ENCODE results near the gene NXT1. TPM values are rescaled to one million over a fixed set of nuclear protein-coding genes. Genes with fewer than 3 reads are reported as not detected.

The NXT1 gene
- total and polyA plus RNA-seq, 2 donors (not counting 1 experiment from before 2014, with no cell fraction given), result 21.4 to 147 TPM

DNA sequence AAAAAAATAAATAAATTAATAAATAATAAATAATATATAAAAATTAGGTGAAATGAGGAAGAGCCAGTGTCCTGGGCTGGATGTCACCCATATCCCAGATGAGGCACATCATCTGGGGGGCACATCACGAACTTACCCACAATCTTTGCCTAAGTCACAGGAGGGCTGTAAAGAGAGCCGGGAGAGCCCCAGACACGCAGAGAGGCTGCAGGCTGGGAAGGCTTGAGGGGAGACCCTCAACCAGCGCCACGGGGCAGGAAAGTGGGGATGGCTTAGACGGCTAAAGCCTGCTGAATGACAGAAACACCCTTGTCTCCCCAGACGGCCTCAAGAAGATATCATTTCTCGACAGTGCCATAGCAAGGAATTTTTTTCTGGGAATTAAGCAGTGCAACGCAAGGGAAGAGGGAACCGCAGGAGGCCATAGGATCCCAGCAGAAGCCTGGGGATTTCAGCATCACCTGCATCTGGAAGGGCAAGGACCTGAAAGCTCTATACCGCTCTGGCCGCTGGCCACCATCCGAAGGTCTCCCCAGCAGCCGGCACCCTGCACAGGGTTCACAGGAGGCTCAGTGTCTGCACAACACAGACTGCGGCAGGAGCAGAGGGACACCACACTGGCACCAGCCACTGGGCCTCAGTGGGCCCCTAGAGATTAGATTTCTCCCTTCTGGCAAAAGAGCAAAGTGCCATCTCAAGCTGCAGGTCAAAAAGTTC lies 22.8 kb upstream of the NXT1 start:
- H2AFZ ChIP-seq (ENCODE audit: insufficient read depth, low read depth, low read length, poor library complexity, severe bottlenecking), result no peak overlapping the region
- H3K4me3 ChIP-seq (ENCODE audit: control extremely low read depth in 1 of 5, extremely low read depth in 1 of 5, insufficient read depth in 1 of 5, low read depth in 2 of 5, low read length in 4 of 5), result no peak overlapping the region
- no peak for TF ChIP-seq EZH2 (IDR thresholded peaks at IDR 0.05; ENCODE audit: borderline replicate concordance, insufficient read depth, low read depth, low read length, poor library complexity, severe bottlenecking)
- TF ChIP-seq, protein P1, sequence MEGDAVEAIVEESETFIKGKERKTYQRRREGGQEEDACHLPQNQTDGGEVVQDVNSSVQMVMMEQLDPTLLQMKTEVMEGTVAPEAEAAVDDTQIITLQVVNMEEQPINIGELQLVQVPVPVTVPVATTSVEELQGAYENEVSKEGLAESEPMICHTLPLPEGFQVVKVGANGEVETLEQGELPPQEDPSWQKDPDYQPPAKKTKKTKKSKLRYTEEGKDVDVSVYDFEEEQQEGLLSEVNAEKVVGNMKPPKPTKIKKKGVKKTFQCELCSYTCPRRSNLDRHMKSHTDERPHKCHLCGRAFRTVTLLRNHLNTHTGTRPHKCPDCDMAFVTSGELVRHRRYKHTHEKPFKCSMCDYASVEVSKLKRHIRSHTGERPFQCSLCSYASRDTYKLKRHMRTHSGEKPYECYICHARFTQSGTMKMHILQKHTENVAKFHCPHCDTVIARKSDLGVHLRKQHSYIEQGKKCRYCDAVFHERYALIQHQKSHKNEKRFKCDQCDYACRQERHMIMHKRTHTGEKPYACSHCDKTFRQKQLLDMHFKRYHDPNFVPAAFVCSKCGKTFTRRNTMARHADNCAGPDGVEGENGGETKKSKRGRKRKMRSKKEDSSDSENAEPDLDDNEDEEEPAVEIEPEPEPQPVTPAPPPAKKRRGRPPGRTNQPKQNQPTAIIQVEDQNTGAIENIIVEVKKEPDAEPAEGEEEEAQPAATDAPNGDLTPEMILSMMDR (IDR thresholded peaks at IDR 0.05), result no peak
- peaks cover 6 to 9% of the 10 kb centered on the region in 2 donors for H3K4me1 ChIP-seq (ENCODE audit: control insufficient read depth in 2 of 2, insufficient read depth in 2 of 2, low read length in 2 of 2)
- Mint-ChIP-seq H3K9me3 (ENCODE audit: insufficient read depth) (no peaks in the 10 kb centered on the region), H3K4me1 (peaks cover 15% of the 10 kb centered on the region), H3K4me3 (no peak overlapping the region), H3K27ac (no peak overlapping the region), H3K27me3 (no peaks in the 10 kb centered on the region)
- ChIA-PET POLR2A (no interaction called here), CTCF (no interaction called here)
- no peak for ATAC-seq (ENCODE audit: low read depth)
- H3K9me3 ChIP-seq (ENCODE audit: control extremely low read depth in 1 of 3, control insufficient read depth in 2 of 3, insufficient read depth in 1 of 3, low read length in 2 of 3), result no peaks in the 10 kb centered on the region
- WGBS (ENCODE audit: insufficient coverage), result 95% methylated on average over 14 of the region's 15 CpGs
- H3K27ac ChIP-seq (ENCODE audit: low read length in 2 of 2), result no peak overlapping the region
- H3K9ac ChIP-seq (ENCODE audit: low read length), result no peak overlapping the region
- H3K27me3 ChIP-seq (replicated peaks in 1 of 4; ENCODE audit: control extremely low read depth in 1 of 4, control insufficient read depth in 3 of 4, insufficient read depth in 4 of 4, low read length in 3 of 4), result no peaks in the 10 kb centered on the region
- no peaks in the 10 kb centered on the region for H3K36me3 ChIP-seq (replicated peaks in 1 of 2; ENCODE audit: control extremely low read depth in 1 of 2, control insufficient read depth in 1 of 2, extremely low read depth in 1 of 2, insufficient read depth in 2 of 2, low read length in 1 of 2)
- no peaks in the 10 kb centered on the region for H4K20me1 ChIP-seq (ENCODE audit: control insufficient read depth, insufficient read depth, low read length, poor library complexity, severe bottlenecking)
- H3K79me2 ChIP-seq (ENCODE audit: control insufficient read depth, insufficient read depth, low read length), result no peaks in the 10 kb centered on the region
- no peak overlapping the region for H3K4me2 ChIP-seq (replicated peaks; ENCODE audit: low read depth, low read length, poor library complexity, severe bottlenecking)
- DNase-seq, result no peak
- intact Hi-C loops (cut with micrococcal nuclease), result no loop called here

DNA sequence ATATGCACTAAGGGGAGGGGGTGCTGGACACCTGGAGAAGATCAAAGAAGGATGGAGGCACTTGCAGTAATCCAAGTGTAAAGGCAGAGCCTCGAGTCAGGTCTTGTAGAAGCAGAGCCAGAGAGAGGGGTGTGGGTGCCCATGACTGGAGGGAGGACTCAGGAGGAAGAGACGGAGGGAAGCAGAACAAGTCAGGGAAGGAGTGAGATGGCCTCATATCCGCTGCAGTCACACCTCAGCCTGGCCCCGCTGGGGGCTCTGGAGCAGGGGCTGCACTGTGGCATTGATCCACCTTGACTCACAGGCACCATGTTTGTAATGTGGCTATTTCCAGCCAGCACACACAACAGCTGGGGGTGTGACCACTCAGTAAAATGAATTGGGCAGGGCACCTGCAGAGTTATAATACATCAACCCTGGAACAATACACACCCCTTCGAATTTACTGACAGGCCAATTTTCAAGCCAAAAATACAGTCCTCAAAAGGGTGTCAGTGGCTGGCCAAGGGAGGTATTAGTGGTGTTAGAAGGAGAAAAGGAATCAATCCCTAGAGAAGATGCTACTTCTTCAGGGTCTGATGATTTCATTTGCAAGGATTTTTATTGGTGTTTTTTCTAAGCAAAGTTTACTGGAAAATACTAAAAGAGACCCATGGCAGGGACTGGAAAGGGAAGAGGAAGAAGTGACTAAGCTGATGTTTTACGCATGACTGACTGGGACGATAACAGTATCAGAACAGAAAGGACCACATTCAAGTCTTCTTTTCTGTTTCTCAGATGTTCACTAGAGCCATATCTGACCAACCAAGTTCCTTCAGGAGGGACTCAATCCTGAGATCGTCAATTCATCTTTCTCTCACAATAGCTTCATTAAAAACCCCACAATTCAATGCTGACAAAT lies 18.9 kb upstream of the NXT1 start:
- Histone ChIP-seq H3K27me3 (replicated peaks in 1 of 4; ENCODE audit: control extremely low read depth in 1 of 4, control insufficient read depth in 3 of 4, insufficient read depth in 4 of 4, low read length in 3 of 4) (no peaks in the 10 kb centered on the region), H3K4me3 (ENCODE audit: control extremely low read depth in 1 of 5, extremely low read depth in 1 of 5, insufficient read depth in 1 of 5, low read depth in 2 of 5, low read length in 4 of 5) (no peak overlapping the region), H3K36me3 (replicated peaks in 1 of 2; ENCODE audit: control extremely low read depth in 1 of 2, control insufficient read depth in 1 of 2, extremely low read depth in 1 of 2, insufficient read depth in 2 of 2, low read length in 1 of 2) (no peaks in the 10 kb centered on the region), H3K79me2 (ENCODE audit: control insufficient read depth, insufficient read depth, low read length) (no peaks in the 10 kb centered on the region), H3K4me1 (ENCODE audit: control insufficient read depth in 2 of 2, insufficient read depth in 2 of 2, low read length in 2 of 2) (peaks cover 11 to 12% of the 10 kb centered on the region in 2 donors), H3K4me2 (replicated peaks; ENCODE audit: low read depth, low read length, poor library complexity, severe bottlenecking) (peak overlapping the region; percentile 7), H2AFZ (ENCODE audit: insufficient read depth, low read depth, low read length, poor library complexity, severe bottlenecking) (no peak overlapping the region), H3K9me3 (ENCODE audit: control extremely low read depth in 1 of 3, control insufficient read depth in 2 of 3, insufficient read depth in 1 of 3, low read length in 2 of 3) (no peaks in the 10 kb centered on the region), H3K27ac (ENCODE audit: low read length in 2 of 2) (no peak overlapping the region), H3K9ac (ENCODE audit: low read length) (no peak overlapping the region), H4K20me1 (ENCODE audit: control insufficient read depth, insufficient read depth, low read length, poor library complexity, severe bottlenecking) (no peaks in the 10 kb centered on the region)
- no peak for DNase-seq
- Mint-ChIP-seq H3K9me3 (ENCODE audit: insufficient read depth) (no peaks in the 10 kb centered on the region), H3K4me1 (peaks cover 20% of the 10 kb centered on the region), H3K4me3 (peak overlapping the region; percentile 29), H3K27ac (peak overlapping the region; percentile 59), H3K27me3 (no peaks in the 10 kb centered on the region)
- intact Hi-C loops (cut with micrococcal nuclease), result no loop called here
- 72% methylated on average over 6 of the region's 8 CpGs for WGBS (ENCODE audit: insufficient coverage)
- ATAC-seq (ENCODE audit: low read depth), result peak; percentile 43
- TF ChIP-seq, protein P1 (IDR thresholded peaks at IDR 0.05), result no peak
- no peak for TF ChIP-seq EZH2 (IDR thresholded peaks at IDR 0.05; ENCODE audit: borderline replicate concordance, insufficient read depth, low read depth, low read length, poor library complexity, severe bottlenecking)
- ChIA-PET POLR2A (no interaction called here), CTCF (no interaction called here)

Measured in B cell (primary cell).